ENCODE measurements around the gene DBF4.
"Not testable (repeated sequence)": the region's sequence is repeated elsewhere in the genome, so short reads cannot be mapped to it uniquely, and the experiment has no call there.

Gene DBF4

GRCh38 chr7:87907136-87907906 lies 31.0 kb downstream of the DBF4 start:
- not testable (repeated sequence) for ATAC-seq (replicated peaks; ENCODE audit: extremely low read depth, poor library complexity, severe bottlenecking); DNase-seq (ENCODE audit: low spot score in 2 of 2); H3K4me3 Mint-ChIP-seq; H3K4me1 Mint-ChIP-seq; H3K27me3 Mint-ChIP-seq; H3K9me3 Mint-ChIP-seq; H3K27ac Mint-ChIP-seq (ENCODE audit: low read depth)
- H3K36me3 Mint-ChIP-seq (ENCODE audit: insufficient read depth): peaks cover 31% of the 10 kb centered on the region

GRCh38 chr7:87908814-87909213 lies 32.5 kb downstream of the DBF4 start:
- not testable (repeated sequence) for H3K4me1 Mint-ChIP-seq, H3K4me3 Mint-ChIP-seq
- H3K36me3 Mint-ChIP-seq (ENCODE audit: insufficient read depth): peaks cover 26% of the 10 kb centered on the region

GRCh38 chr7:87912121-87912520 lies 35.8 kb downstream of the DBF4 start:
- H3K27me3 Mint-ChIP-seq: peaks cover 8% of the 10 kb centered on the region
- no peak overlapping the region for H3K27ac Mint-ChIP-seq (ENCODE audit: low read depth)
- H3K9me3 Mint-ChIP-seq: no peaks in the 10 kb centered on the region
- DNase-seq (ENCODE audit: low spot score in 2 of 2) (no peak), ATAC-seq (replicated peaks; ENCODE audit: extremely low read depth, poor library complexity, severe bottlenecking) (no peak)
- H3K36me3 Mint-ChIP-seq (ENCODE audit: insufficient read depth): peaks cover 7% of the 10 kb centered on the region
- no peak overlapping the region for H3K4me3 Mint-ChIP-seq
- H3K4me1 Mint-ChIP-seq: no peaks in the 10 kb centered on the region

More at GRCh38 chr7:87908814-87909213, 32.5 kb downstream of the DBF4 start:
- H3K9me3 Mint-ChIP-seq; ATAC-seq (replicated peaks; ENCODE audit: extremely low read depth, poor library complexity, severe bottlenecking); H3K27me3 Mint-ChIP-seq; DNase-seq (ENCODE audit: low spot score in 2 of 2): not testable (repeated sequence)
- H3K27ac Mint-ChIP-seq (ENCODE audit: low read depth): peak overlapping the region; percentile 44

- no peak overlapping the region for H3K27ac Mint-ChIP-seq (ENCODE audit: low read depth)
- no peaks in the 10 kb centered on the region for H3K36me3 Mint-ChIP-seq (ENCODE audit: insufficient read depth)
- H3K9me3 Mint-ChIP-seq: no peaks in the 10 kb centered on the region
- ATAC-seq (replicated peaks; ENCODE audit: extremely low read depth, poor library complexity, severe bottlenecking) (no peak), DNase-seq (ENCODE audit: low spot score in 2 of 2) (no peak)
- no peaks in the 10 kb centered on the region for H3K4me1 Mint-ChIP-seq
- H3K4me3 Mint-ChIP-seq: no peak overlapping the region
- peaks cover 26% of the 10 kb centered on the region for H3K27me3 Mint-ChIP-seq
Measured at GRCh38 chr7:87918740-87919139, 42.4 kb downstream of the DBF4 start.

GRCh38 chr7:87919875-87920274 lies 43.6 kb downstream of the DBF4 start:
- H3K4me1 Mint-ChIP-seq: no peaks in the 10 kb centered on the region
- no peaks in the 10 kb centered on the region for H3K9me3 Mint-ChIP-seq
- ATAC-seq (replicated peaks; ENCODE audit: extremely low read depth, poor library complexity, severe bottlenecking) (no peak), DNase-seq (ENCODE audit: low spot score in 2 of 2) (no peak)
- H3K27ac Mint-ChIP-seq (ENCODE audit: low read depth): no peak overlapping the region
- peaks cover 26% of the 10 kb centered on the region for H3K27me3 Mint-ChIP-seq
- no peak overlapping the region for H3K4me3 Mint-ChIP-seq
- H3K36me3 Mint-ChIP-seq (ENCODE audit: insufficient read depth): no peaks in the 10 kb centered on the region

GRCh38 chr7:87920578-87920977 lies 44.3 kb downstream of the DBF4 start:
- Mint-ChIP-seq H3K4me1 (no peaks in the 10 kb centered on the region), H3K36me3 (ENCODE audit: insufficient read depth) (no peaks in the 10 kb centered on the region), H3K9me3 (no peaks in the 10 kb centered on the region), H3K4me3 (no peak overlapping the region), H3K27ac (ENCODE audit: low read depth) (no peak overlapping the region), H3K27me3 (peaks cover 26% of the 10 kb centered on the region)
- DNase-seq (ENCODE audit: low spot score in 2 of 2) (no peak), ATAC-seq (replicated peaks; ENCODE audit: extremely low read depth, poor library complexity, severe bottlenecking) (no peak)

- peaks cover 18% of the 10 kb centered on the region for H3K27me3 Mint-ChIP-seq
- H3K36me3 Mint-ChIP-seq (ENCODE audit: insufficient read depth); DNase-seq (ENCODE audit: low spot score in 2 of 2); H3K27ac Mint-ChIP-seq (ENCODE audit: low read depth); H3K9me3 Mint-ChIP-seq; H3K4me3 Mint-ChIP-seq; ATAC-seq (replicated peaks; ENCODE audit: extremely low read depth, poor library complexity, severe bottlenecking); H3K4me1 Mint-ChIP-seq: not testable (repeated sequence)
Measured at GRCh38 chr7:87922759-87923395, 46.6 kb downstream of the DBF4 start.

GRCh38 chr7:87926581-87927461 lies 50.5 kb downstream of the DBF4 start:
- Mint-ChIP-seq H3K27me3 (no peaks in the 10 kb centered on the region), H3K36me3 (ENCODE audit: insufficient read depth) (no peaks in the 10 kb centered on the region), H3K9me3 (no peaks in the 10 kb centered on the region), H3K27ac (ENCODE audit: low read depth) (no peak overlapping the region), H3K4me1 (no peaks in the 10 kb centered on the region), H3K4me3 (no peak overlapping the region)
- no peak for DNase-seq (ENCODE audit: low spot score in 2 of 2)
- no peak for ATAC-seq (replicated peaks; ENCODE audit: extremely low read depth, poor library complexity, severe bottlenecking)

- no peaks in the 10 kb centered on the region for H3K9me3 Mint-ChIP-seq
- H3K27ac Mint-ChIP-seq (ENCODE audit: low read depth): peak overlapping the region; percentile 70
- H3K4me3 Mint-ChIP-seq: peak overlapping the region; percentile 90
- no peaks in the 10 kb centered on the region for H3K36me3 Mint-ChIP-seq (ENCODE audit: insufficient read depth)
- H3K27me3 Mint-ChIP-seq: no peaks in the 10 kb centered on the region
- peaks cover 12% of the 10 kb centered on the region for H3K4me1 Mint-ChIP-seq
- ATAC-seq (replicated peaks; ENCODE audit: extremely low read depth, poor library complexity, severe bottlenecking) (peak; percentile 38), DNase-seq (ENCODE audit: low spot score in 2 of 2) (no peak)
Measured at GRCh38 chr7:87933605-87933952, 57.3 kb downstream of the DBF4 start.

GRCh38 chr7:87933953-87934698 lies 57.8 kb downstream of the DBF4 start, which contains the start of gene ADAM22:
Gene ADAM22, plus strand, starts transcription at chr7:87934251. Its CDS starts 215 bp downstream, at chr7:87934466.
- Mint-ChIP-seq H3K4me3 (peak within 1 kb of the TSS; percentile 90), H3K36me3 (ENCODE audit: insufficient read depth) (no peaks in the 10 kb centered on the region), H3K27ac (ENCODE audit: low read depth) (peak within 1 kb of the TSS; percentile 70), H3K9me3 (no peaks in the 10 kb centered on the region), H3K27me3 (no peaks in the 10 kb centered on the region), H3K4me1 (peaks cover 12% of the 10 kb centered on the region)
- ATAC-seq (replicated peaks; ENCODE audit: extremely low read depth, poor library complexity, severe bottlenecking) (peak; percentile 93), DNase-seq (ENCODE audit: low spot score in 2 of 2) (peak; percentile 64 to 75)

GRCh38 chr7:87934699-87935383 lies 58.5 kb downstream of the DBF4 start:
- Mint-ChIP-seq H3K4me3 (peak overlapping the region; percentile 90), H3K36me3 (ENCODE audit: insufficient read depth) (no peaks in the 10 kb centered on the region), H3K9me3 (no peaks in the 10 kb centered on the region), H3K27me3 (no peaks in the 10 kb centered on the region), H3K27ac (ENCODE audit: low read depth) (peak overlapping the region; percentile 70), H3K4me1 (peaks cover 12% of the 10 kb centered on the region)
- no peak for DNase-seq (ENCODE audit: low spot score in 2 of 2)
- ATAC-seq (replicated peaks; ENCODE audit: extremely low read depth, poor library complexity, severe bottlenecking): no peak

- peak overlapping the region; percentile 90 for H3K4me3 Mint-ChIP-seq
- DNase-seq (ENCODE audit: low spot score in 2 of 2) (no peak), ATAC-seq (replicated peaks; ENCODE audit: extremely low read depth, poor library complexity, severe bottlenecking) (no peak)
- H3K9me3 Mint-ChIP-seq: no peaks in the 10 kb centered on the region
- H3K36me3 Mint-ChIP-seq (ENCODE audit: insufficient read depth): no peaks in the 10 kb centered on the region
- peak overlapping the region; percentile 10 for H3K27ac Mint-ChIP-seq (ENCODE audit: low read depth)
- peaks cover 12% of the 10 kb centered on the region for H3K4me1 Mint-ChIP-seq
- no peaks in the 10 kb centered on the region for H3K27me3 Mint-ChIP-seq
Measured at GRCh38 chr7:87935384-87935706, 59.1 kb downstream of the DBF4 start.
